HG03196 (cell line): ENCODE data around the gene CEBPZ.

Experiments
- ATAC-seq: cut with Tn5 transposase; IDR thresholded peaks from one replicate; pipeline ENCODE4 v1.9.1; 2021; ENCODE audit not compliant: unreplicated experiment

The CEBPZ gene

DNA sequence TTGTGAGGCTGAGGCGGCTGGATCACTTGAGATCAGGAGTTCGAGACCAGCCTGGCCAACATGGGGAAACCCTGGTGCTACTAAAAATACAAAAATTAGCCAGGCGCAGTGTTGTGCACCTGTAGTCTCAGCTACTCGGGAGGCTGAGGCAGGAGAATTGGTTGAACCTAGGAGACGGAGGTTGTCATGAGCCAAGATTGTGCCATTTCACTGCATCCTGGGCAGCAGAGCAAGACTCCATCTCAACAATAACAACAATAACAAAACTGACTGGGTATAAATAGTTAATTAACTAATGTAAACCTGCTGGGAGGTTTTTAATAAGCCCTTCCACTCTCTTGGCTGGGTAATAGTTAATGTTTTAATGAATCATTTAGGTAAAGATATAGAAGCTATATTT, 50.8 kb downstream of the CEBPZ start:
- ATAC-seq = no peak

DNA sequence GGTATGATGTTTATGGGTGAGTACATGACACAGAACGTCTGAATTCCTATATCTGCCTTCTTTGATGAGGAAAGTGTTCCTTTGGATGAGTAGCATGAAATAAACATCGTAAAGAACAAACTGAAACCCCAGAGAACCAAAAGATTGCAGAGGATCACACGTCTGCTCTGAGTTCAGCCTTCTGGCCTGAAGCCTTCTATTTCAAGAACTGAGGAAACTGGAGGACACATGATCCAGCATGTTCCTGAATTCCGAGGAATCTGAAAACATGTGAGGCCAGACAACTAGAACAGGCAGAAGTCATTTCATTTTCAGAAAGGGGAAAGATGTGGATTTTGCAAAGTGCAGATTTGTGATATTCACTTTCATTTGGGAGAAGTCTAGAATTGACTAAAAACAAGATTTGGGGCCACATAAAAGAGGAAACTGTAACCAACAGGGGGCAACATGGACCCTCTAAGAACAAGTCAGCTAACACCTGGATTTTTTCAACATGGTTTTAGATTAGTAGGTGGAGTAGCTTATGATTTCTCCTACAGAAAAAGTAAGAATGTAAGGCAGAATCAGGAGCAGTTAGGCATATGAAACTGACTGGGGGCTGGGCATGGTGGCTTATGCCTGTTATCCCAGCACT, 51.3 kb downstream of the CEBPZ start:
- no peak for ATAC-seq

DNA sequence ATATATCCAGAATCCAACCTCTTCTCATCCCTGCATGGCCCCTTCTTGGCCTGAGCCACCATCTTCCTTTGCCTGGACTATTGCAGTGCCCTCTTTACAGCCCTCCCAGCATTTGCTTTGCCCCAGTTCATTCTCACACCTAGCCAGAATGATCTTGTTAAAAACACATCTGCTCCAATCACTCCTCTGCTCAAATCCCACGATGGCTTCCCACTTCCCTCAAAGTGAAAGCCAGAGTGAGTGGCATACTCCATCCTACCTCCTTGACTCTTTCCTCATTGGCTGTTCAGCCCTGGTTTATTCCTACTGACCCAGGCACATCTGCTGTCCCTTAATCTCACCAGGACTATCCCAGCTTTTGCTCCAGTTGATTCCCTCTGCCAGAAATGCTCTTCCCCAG, 57.7 kb downstream of the CEBPZ start:
- ATAC-seq = no peak

DNA sequence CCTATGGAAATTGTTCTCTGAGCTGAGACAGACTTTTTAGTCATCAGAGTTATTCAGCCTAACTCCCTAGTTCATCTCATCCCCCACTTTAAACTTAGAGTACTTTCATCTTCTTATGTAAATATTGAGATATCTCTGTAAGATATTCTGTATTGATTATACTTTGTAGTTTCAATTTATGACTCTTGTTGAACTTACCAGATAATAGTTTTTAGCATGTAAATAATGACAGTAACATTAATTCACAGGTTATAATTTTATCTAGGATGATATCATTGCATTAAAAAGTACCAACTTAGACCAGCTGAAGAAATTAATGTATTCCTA, 59.8 kb downstream of the CEBPZ start:
- no peak for ATAC-seq

DNA sequence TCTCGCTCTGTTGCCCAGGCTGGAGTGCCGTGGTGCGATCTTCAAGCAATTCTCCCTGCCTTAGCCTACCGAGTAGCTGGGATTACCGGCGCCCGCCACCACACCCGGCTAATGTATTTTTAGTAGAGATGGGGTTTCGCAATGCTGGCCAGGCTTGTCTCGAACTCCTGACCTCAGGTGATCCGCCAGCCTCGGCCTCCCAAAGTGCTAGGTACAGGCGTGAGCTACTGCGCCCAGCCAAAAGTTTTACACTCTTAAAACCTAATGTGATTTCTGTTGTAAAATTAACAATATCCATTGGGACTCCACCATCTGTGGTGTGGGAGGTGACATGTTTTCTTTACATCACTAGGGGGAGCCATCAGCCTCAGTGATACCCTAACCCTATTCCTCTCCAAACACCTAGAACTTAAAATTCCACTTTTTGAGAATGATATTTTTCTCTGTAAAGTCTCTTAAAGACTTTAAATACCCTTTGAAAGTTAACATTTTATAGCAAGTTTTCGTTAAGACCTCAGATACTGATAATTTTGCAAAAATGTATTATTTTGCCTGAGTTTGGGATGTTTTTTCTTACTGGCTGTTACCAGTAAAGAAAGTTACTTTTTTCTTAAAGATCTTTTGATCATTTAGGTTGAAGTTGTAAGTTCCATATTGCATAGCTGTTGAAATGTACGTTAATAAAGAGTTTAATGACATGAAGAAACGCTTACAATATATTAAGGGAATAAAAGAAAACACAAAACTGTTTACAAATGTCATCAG, 63.0 kb downstream of the CEBPZ start:
- no peak for ATAC-seq

DNA sequence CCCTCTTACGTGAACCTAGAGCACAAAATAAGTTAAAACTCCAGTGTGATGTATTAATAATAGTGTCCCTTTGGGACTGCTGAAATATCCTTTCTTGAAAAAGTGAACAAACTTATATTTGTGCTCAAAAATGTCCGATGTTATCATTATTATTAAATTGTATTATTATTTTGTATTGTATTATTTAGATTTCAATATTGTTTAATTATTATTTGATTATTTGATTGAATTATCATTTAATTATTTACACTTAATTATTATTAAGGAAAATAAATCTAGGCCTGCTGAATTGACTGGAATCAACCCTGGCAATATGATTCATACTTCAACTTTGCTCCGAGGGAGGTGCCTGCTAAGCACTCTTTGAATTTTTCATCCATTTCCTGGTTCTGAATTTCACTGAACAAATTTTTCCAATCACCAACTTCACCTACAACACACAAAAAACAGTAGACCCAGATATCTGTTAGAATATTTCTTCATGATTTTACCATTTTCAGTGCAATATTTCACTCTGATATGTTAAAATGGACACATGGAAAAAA, 63.7 kb downstream of the CEBPZ start:
- ATAC-seq = no peak

DNA sequence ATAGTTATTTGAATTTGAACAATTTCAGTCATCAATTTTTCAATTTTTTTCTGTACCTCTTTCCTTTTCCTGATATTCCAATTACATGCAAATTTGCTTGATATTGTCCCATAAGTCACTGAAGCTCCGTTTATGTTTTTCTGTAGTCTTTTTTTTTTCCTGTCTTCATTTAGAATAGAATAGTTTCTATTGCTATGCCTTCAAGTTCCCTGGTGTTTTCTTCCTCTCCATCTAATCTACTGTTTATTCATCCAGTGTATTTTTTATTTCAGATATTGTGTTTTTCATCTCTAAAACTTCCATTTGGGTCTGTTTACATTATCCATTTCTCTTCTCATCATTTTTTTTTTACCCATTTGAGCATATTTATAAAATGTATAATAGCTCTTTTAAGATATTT, 66.6 kb downstream of the CEBPZ start:
- no peak for ATAC-seq

DNA sequence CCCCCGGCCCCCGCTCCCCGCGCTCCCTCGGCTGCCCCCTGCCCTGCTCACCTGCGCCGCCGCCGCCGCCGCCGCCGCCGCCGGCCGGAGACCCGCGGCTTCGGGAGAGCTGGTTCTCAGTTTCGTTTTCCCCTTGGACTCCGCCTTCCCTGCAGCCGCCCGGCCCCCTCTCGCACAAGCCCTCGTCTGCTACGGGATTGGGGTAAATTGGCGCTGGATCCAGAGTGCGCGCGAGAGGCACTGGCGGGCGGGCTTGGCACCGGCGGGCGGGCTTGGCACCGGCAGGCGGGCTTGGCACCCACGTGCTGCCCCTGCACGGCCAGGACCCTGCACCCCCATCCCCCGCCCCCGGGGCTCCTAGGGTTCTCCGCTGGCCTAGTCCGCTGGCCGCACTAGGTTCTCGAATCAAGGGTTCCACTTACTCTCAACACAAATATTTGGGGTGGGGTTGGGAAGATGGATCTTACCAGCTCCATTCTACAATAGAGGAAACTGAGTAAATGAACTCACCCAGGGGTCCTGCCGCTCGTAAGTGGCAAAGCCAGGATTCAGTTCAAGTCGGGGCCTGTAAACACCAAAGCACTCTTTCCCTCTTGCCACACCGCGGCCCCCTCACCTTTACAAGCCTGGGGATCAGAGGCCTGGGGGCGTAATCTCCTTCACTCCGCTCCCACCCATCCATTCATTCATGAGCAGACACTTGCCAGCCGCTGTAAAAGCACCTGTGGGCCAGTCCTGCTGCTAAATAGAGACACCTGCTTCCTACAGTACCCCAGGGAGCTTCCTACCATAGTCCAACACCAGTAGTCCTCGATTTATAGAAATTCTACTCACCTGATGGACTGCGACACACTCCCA, 74.3 kb downstream of the CEBPZ start, which contains the start of gene EIF2AK2:
TSS of gene EIF2AK2 (minus strand) at position 124 of the 858 bp plus-strand sequence. CDS start 9,174 bp downstream, outside the sequence.
- peak; percentile 90 for ATAC-seq

DNA sequence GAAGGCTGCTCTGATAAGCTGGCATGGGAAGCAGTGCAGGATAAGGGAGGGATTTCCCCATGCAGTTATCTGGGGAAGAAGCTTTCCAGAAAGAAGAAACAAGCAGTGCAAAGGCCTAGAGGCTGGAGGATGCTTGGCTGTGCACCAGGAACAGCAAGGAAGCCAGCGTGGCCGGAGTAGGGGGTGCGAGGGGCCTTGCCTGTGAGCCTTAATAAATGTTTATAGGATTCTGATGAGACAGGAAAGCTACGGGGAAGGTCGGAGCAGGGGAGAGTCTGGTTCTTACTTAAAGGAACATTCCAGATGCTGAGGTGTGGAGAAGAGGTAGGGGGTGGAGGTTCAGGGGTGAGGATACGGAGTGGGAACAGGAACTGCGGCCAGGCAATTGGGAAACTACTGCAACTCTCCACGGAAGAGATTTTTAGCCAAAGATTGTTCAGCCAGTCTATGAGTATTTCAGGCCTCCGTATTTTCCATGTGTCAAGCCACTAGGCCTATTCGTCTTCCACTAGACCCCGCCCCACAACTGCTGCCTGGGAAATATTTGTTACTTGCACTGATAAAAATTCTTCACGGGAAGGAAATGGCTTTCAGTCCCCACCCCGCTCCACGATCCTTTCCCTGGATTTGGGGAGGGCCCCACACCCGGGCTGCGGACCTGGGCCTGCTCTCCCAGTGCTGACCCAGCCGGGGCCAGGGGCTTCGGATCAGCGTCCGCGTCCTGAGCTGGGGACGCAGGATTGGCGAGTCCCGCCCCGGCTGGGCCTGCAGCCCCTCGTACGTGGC, 75.1 kb downstream of the CEBPZ start:
- no peak for ATAC-seq

DNA sequence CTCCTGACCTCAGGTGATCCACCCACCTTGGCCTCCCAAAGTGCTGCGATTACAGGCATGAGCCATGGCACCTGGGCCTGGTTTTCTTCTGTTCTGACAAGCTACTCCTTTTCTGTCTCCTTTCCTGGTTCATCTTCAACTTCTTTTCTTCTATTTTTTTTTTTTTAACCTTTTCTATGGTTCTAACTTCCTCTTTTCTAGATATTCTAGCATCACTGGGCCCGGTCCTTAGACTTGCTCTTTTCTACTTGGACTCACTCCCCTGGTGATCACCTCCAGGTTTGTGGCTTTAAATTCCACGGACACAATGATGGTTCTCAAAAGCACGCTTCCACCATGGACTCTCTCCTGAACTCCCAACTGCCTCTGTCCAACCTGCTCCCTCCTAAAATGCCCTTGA, 76.6 kb downstream of the CEBPZ start:
- no peak for ATAC-seq

DNA sequence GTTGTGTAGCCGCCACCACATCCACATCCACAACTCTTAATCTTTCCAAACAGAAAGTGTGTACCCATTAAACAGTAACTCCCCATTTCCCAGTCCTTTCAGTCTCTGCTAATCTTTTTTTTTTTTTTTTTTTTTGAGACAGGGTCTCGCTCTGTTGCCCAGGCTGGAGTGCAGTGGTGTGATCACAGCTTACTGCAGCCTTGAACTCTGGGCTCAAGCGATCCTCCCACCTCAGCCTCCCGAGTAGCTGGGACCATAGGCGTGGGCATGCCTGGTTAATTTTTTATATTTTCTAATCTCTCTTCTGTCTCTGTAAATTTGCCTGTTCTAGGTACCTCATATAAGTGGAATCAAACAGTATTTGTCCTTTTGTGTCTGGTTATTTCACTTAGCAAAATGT, 78.2 kb downstream of the CEBPZ start:
- ATAC-seq = no peak
